WTC11 (cell line): ENCODE data around the gene EFEMP2. TPM values are rescaled to one million over a fixed set of nuclear protein-coding genes. Genes with fewer than 3 reads are reported as not detected.

Source experiments
- ATAC-seq: fragments of 200-7000 bp; cut with Tn5 transposase; 2 replicates; pipeline ENCODE4 v1.10.0; 2021; ENCODE audit warnings: mild to moderate bottlenecking, moderate library complexity
- CTCF ChIA-PET: fragments of 300-600 bp; sonication (Branson Sonifier 250); formaldehyde crosslinking; loops from one replicate; lab custom pipeline; 2021; ENCODE audit warnings: antibody characterized with exemption; lab: Charles Lee
- POLR2A ChIA-PET: fragments of 350-600 bp; sonication (Branson Sonifier 250); formaldehyde crosslinking; loops from one replicate; lab custom pipeline; 2021; ENCODE audit warnings: antibody characterized with exemption; lab: Charles Lee
- DNase-seq: peaks from one replicate; pipeline ENCODE4 v3.0.0; 2021; ENCODE audit warnings: low spot score
- H3K27ac Mint-ChIP-seq: 2 replicates; pipeline ENCODE4 v1.8.0; 2021; ENCODE audit warnings: mixed read lengths
- H3K27me3 Mint-ChIP-seq: 2 replicates; pipeline ENCODE4 v1.8.0; 2021; ENCODE audit warnings: low read depth, mild to moderate bottlenecking, moderate library complexity, mixed read lengths
- H3K36me3 Mint-ChIP-seq: 2 replicates; pipeline ENCODE4 v1.8.0; 2021; ENCODE audit warnings: mixed read lengths
- H3K4me1 Mint-ChIP-seq: 2 replicates; pipeline ENCODE4 v1.8.0; 2022; ENCODE audit warnings: mixed read lengths
- H3K4me3 Mint-ChIP-seq: 2 replicates; pipeline ENCODE4 v1.8.0; 2021; ENCODE audit warnings: mild to moderate bottlenecking, moderate library complexity, mixed read lengths
- H3K9me3 Mint-ChIP-seq: 2 replicates; pipeline ENCODE4 v1.8.0; 2021; ENCODE audit warnings: mixed read lengths
- ATF1 ChIP-seq: sonication (generic); formaldehyde crosslinking; IDR thresholded peaks from 2 replicates; pipeline ENCODE4 v1.8.1; 2023; ENCODE audit warnings: mild to moderate bottlenecking, moderate library complexity, missing genetic modification reagents
- CREB1 ChIP-seq: sonication (generic); formaldehyde crosslinking; IDR thresholded peaks from 2 replicates; pipeline ENCODE4 v1.8.0; 2023; ENCODE audit warnings: mild to moderate bottlenecking, missing genetic modification reagents
- CTCF ChIP-seq: fragments of 200-600 bp; IDR thresholded peaks from 2 replicates; pipeline ENCODE4 v1.8.0; 2022; ENCODE audit warnings: antibody characterized with exemption
- E2F5 ChIP-seq: sonication (generic); formaldehyde crosslinking; IDR thresholded peaks from 2 replicates; pipeline ENCODE4 v1.8.1; 2022; ENCODE audit warnings: mild to moderate bottlenecking, moderate library complexity, missing genetic modification reagents
- EMX1 ChIP-seq: fragments of 250-450 bp; sonication (Bioruptor Pico); IDR thresholded peaks from 2 replicates; pipeline ENCODE4 v1.8.0; 2021; ENCODE audit warnings: mild to moderate bottlenecking
- FOXP1 ChIP-seq: sonication (generic); formaldehyde crosslinking; IDR thresholded peaks from 2 replicates; pipeline ENCODE4 v1.8.0; 2022; ENCODE audit warnings: missing genetic modification reagents, mild to moderate bottlenecking, moderate library complexity, borderline replicate concordance
- GTF2I ChIP-seq: fragments of 250-450 bp; sonication (Bioruptor Pico); conservative IDR thresholded peaks from 2 replicates; pipeline ENCODE4 v1.4.0; 2021; ENCODE audit warnings: mild to moderate bottlenecking
- HMGXB4 ChIP-seq: sonication (generic); formaldehyde crosslinking; IDR thresholded peaks from 2 replicates; pipeline ENCODE4 v1.8.1; 2023; ENCODE audit warnings: mild to moderate bottlenecking, moderate library complexity, missing genetic modification reagents
- JUN ChIP-seq: sonication (generic); formaldehyde crosslinking; IDR thresholded peaks from 2 replicates; pipeline ENCODE4 v1.8.0; 2023; ENCODE audit warnings: mild to moderate bottlenecking, missing genetic modification reagents
- PRDM15 ChIP-seq: sonication (generic); formaldehyde crosslinking; IDR thresholded peaks from 2 replicates; pipeline ENCODE4 v1.8.0; 2022; ENCODE audit warnings: missing genetic modification reagents
- RELA ChIP-seq: sonication (generic); formaldehyde crosslinking; IDR thresholded peaks from 2 replicates; pipeline ENCODE4 v1.8.1; 2022; ENCODE audit warnings: missing genetic modification reagents, mild to moderate bottlenecking, borderline replicate concordance
- RORB ChIP-seq: fragments of 250-450 bp; sonication (Bioruptor Pico); IDR thresholded peaks from 2 replicates; pipeline ENCODE4 v1.9.0; 2021; ENCODE audit warnings: mild to moderate bottlenecking
- SMAD3 ChIP-seq: sonication (generic); formaldehyde crosslinking; IDR thresholded peaks from 2 replicates; pipeline ENCODE4 v1.8.0; 2022; ENCODE audit warnings: missing genetic modification reagents, mild to moderate bottlenecking, borderline replicate concordance
- SP1 ChIP-seq: sonication (generic); formaldehyde crosslinking; conservative IDR thresholded peaks from 2 replicates; pipeline ENCODE4 v1.8.1; 2022; ENCODE audit warnings: missing genetic modification reagents
- TEAD1 ChIP-seq: sonication (generic); formaldehyde crosslinking; IDR thresholded peaks from 2 replicates; pipeline ENCODE4 v1.8.0; 2022; ENCODE audit warnings: mild to moderate bottlenecking, missing genetic modification reagents
- ZNF219 ChIP-seq: sonication (generic); formaldehyde crosslinking; IDR thresholded peaks from 2 replicates; pipeline ENCODE4 v1.8.0; 2023; ENCODE audit warnings: missing genetic modification reagents, mild to moderate bottlenecking, borderline replicate concordance
- ZNF512 ChIP-seq: sonication (generic); formaldehyde crosslinking; IDR thresholded peaks from 2 replicates; pipeline ENCODE4 v1.8.1; 2022; ENCODE audit warnings: missing genetic modification reagents, borderline replicate concordance
- total RNA-seq: library from RNA; stranded (reverse); gene quantifications from 3 replicates; pipeline ENCODE4 v1.2.3, GENCODE V29; 2021

Gene EFEMP2
- total RNA-seq, 1 experiment from 2014 or later: 14.2 TPM

GRCh38 chr11:65860278-65861164 lies 12.1 kb downstream of the EFEMP2 start, which contains the start of gene MUS81 (continued):
- peak; percentile 70 for TF ChIP-seq PRDM15
- peak; percentile 27; the same call in 1 of the 2 replicates for TF ChIP-seq FOXP1 (CRISPR knock-in tag)
- TF ChIP-seq CTCF: peak; percentile 78
- 0 out of 2 replicates have a peak, but pooled peaks have one; percentile 82 for TF ChIP-seq E2F5 (CRISPR knock-in tag)
- TF ChIP-seq SP1 (CRISPR knock-in tag): peak; percentile 79
- peak; percentile 87 for TF ChIP-seq HMGXB4 (CRISPR knock-in tag)
- TF ChIP-seq TEAD1 (CRISPR knock-in tag): peak; percentile 70; the same call in 1 of the 2 replicates
- TF ChIP-seq SMAD3 (CRISPR knock-in tag): no peak

- Mint-ChIP-seq H3K36me3 (peaks cover 35% of the 10 kb centered on the region), H3K4me1 (peaks cover 21% of the 10 kb centered on the region), H3K9me3 (no peaks in the 10 kb centered on the region), H3K27ac (peak overlapping the region; percentile 98), H3K27me3 (no peaks in the 10 kb centered on the region), H3K4me3 (peak overlapping the region; percentile 90)
- ChIA-PET CTCF (interaction anchor here (0.5 to 16.6 kb wide), 68 partner anchors 9 to 453 kb away, joined by 3 to 539 read pairs (median 5); partner anchors contain the start of genes AP5B1, BANF1, CCDC85B and CST6), POLR2A (interaction anchor here (0.6 to 4.2 kb wide), 27 partner anchors 9 to 408 kb away, joined by 3 to 90 read pairs (median 5); partner anchors contain the start of genes AP5B1, CCDC85B, EFEMP2 and FIBP)
- DNase-seq: peak; percentile 40
- ATAC-seq: no peak
- no peak for TF ChIP-seq CREB1 (CRISPR knock-in tag)
- TF ChIP-seq ZNF512 (CRISPR knock-in tag): no peak
- TF ChIP-seq TEAD1 (CRISPR knock-in tag): no peak
- TF ChIP-seq GTF2I (CRISPR knock-in tag): no peak
- TF ChIP-seq ZNF219 (CRISPR knock-in tag): no peak
- no peak for TF ChIP-seq PRDM15
- TF ChIP-seq ATF1 (CRISPR knock-in tag): no peak
- TF ChIP-seq RELA: no peak
- TF ChIP-seq JUN (CRISPR knock-in tag): no peak
- peak; percentile 73 for TF ChIP-seq EMX1 (CRISPR knock-in tag)
- no peak for TF ChIP-seq RORB
Observed at GRCh38 chr11:65859812-65860277, 12.8 kb downstream of the EFEMP2 start.
